GM19438 (cell line): ENCODE measurements around the gene EMC10.

Experiments
- ATAC-seq: cut with Tn5 transposase; IDR thresholded peaks from one replicate; pipeline ENCODE4 v1.9.1; 2021; ENCODE audit warnings: low read depth; ENCODE audit not compliant: unreplicated experiment

Gene EMC10

GRCh38 chr19:50477751-50478515 lies 1.6 kb downstream of the EMC10 start:
- ATAC-seq = no peak

- no peak for ATAC-seq
Measured at GRCh38 chr19:50478901-50479715, 2.8 kb downstream of the EMC10 start.

- ATAC-seq = no peak
Measured at GRCh38 chr19:50479761-50480251, 3.5 kb downstream of the EMC10 start.

- ATAC-seq = no peak
Measured at GRCh38 chr19:50480281-50481111, 4.2 kb downstream of the EMC10 start.

GRCh38 chr19:50481351-50482149 lies 5.2 kb downstream of the EMC10 start:
- no peak for ATAC-seq

- no peak for ATAC-seq
Measured at GRCh38 chr19:50482271-50482855, 6.1 kb downstream of the EMC10 start.

- no peak for ATAC-seq
Measured at GRCh38 chr19:50482916-50483315, 6.6 kb downstream of the EMC10 start.

- ATAC-seq = no peak
Measured at GRCh38 chr19:50485284-50485955, 9.1 kb downstream of the EMC10 start.

- no peak for ATAC-seq
Measured at GRCh38 chr19:50486823-50487515, 10.7 kb downstream of the EMC10 start.

- ATAC-seq = no peak
Measured at GRCh38 chr19:50488389-50489194, 12.3 kb downstream of the EMC10 start.

GRCh38 chr19:50489461-50490011 lies 13.2 kb downstream of the EMC10 start:
- no peak for ATAC-seq

- no peak for ATAC-seq
Measured at GRCh38 chr19:50490411-50490811, 14.1 kb downstream of the EMC10 start.

GRCh38 chr19:50490991-50491472 lies 14.7 kb downstream of the EMC10 start:
- ATAC-seq = no peak

- no peak for ATAC-seq
Measured at GRCh38 chr19:50492303-50493052, 16.2 kb downstream of the EMC10 start.

- ATAC-seq = no peak
Measured at GRCh38 chr19:50493171-50493570, 16.9 kb downstream of the EMC10 start.

- no peak for ATAC-seq
Measured at GRCh38 chr19:50494186-50495019, 18.1 kb downstream of the EMC10 start.
